K562 (cell line): ENCODE results near the gene SETDB2. TPM values are rescaled to one million over a fixed set of nuclear protein-coding genes. Genes with fewer than 3 reads are reported as not detected.

ENCODE experiments used
- ATAC-seq: fragments of 200-7000 bp; cut with Tn5 transposase; 3 replicates; pipeline ENCODE4 v1.9.1; 2020; ENCODE audit warnings: moderate library complexity
- BruUV-seq: library from RNA; stranded (reverse); fragments of 400-500 nt; replicated peaks from 2 replicates; lab custom pipeline; 2021; lab: Mats Ljungman, UMichigan
- CTCF ChIA-PET: fragments of 300-600 bp; formaldehyde crosslinking; extraction: SDS; loops from one replicate; lab custom pipeline; 2021; ENCODE audit warnings: low intra/inter-chr PET ratio; lab: Yijun Ruan, JAX
- POLR2A ChIA-PET: fragments of 300-600, 350-650 bp; sonication (Branson Sonifier 250); formaldehyde crosslinking; extraction: SDS; loops from one replicate; lab custom pipeline; 2021; ENCODE audit warnings: antibody characterized with exemption, inconsistent platforms; lab: Yijun Ruan, JAX
- DNase-seq, 4 experiments: peaks; one replicate each; pipeline versions ENCODE4 v3.0.0 to v3.0.0-alpha.2; 2011 to 2018; ENCODE audit warnings: low spot score in 3 of 4, mixed read lengths in 3 of 4; ENCODE audit errors: extremely low read depth in 1 of 4
- FAIRE-seq: peaks from 2 replicates; lab custom pipeline; 2011; peaks lifted over from hg19 to GRCh38; lab: Jason Lieb, UNC
- H2AFZ ChIP-seq: 2 replicates; pipeline ENCODE4 v1.6.0; 2011; ENCODE audit warnings: low read depth, low read length, control low read depth, inconsistent platforms
- H3K27ac ChIP-seq: fragments of 200-600 bp; 3 replicates; pipeline ENCODE4 v1.8.0; 2011; ENCODE audit warnings: low read depth, mild to moderate bottlenecking, control low read depth, inconsistent platforms, low read length, moderate library complexity, mixed read lengths; ENCODE audit errors: extremely low read depth
- H3K27me3 ChIP-seq, 2 experiments: fragments of 300-600 bp in 1 of 2; 2 replicates in 1 of 2; 3 replicates in 1 of 2; pipeline versions ENCODE4 v1.6.0 to v1.8.0; 2011; ENCODE audit warnings: inconsistent platforms in 2 of 2, low read length in 2 of 2, mild to moderate bottlenecking in 1 of 2, mixed read lengths in 1 of 2, moderate library complexity in 1 of 2; ENCODE audit not compliant: control insufficient read depth in 2 of 2, insufficient read depth in 2 of 2
- H3K36me3 ChIP-seq: fragments of 300-600 bp; 3 replicates; pipeline ENCODE4 v1.8.0; 2011; ENCODE audit warnings: mild to moderate bottlenecking, low read length, inconsistent platforms; ENCODE audit not compliant: control insufficient read depth, insufficient read depth
- H3K4me1 ChIP-seq, 2 experiments: fragments of 200-600 bp in 1 of 2; replicated peaks in 1 of 2; 2 replicates in 1 of 2; 3 replicates in 1 of 2; pipeline versions ENCODE4 v1.5.1 to v1.8.0; 2011; ENCODE audit warnings: inconsistent platforms in 2 of 2, low read length in 2 of 2, mild to moderate bottlenecking in 1 of 2, mixed read lengths in 1 of 2, moderate library complexity in 1 of 2; ENCODE audit not compliant: control insufficient read depth in 2 of 2, insufficient read depth in 2 of 2
- H3K4me2 ChIP-seq: 2 replicates; pipeline ENCODE4 v1.6.1; 2011; ENCODE audit warnings: low read length, control low read depth, inconsistent platforms, mixed read lengths; ENCODE audit not compliant: insufficient read depth
- H3K4me3 ChIP-seq: fragments of 200-600 bp; sonication (generic), shearing (Covaris generic); 2 replicates; pipeline ENCODE4 v1.5.1; 2016; ENCODE audit warnings: control low read depth, inconsistent platforms
- H3K79me2 ChIP-seq: fragments of 200-600 bp; 3 replicates; pipeline ENCODE4 v1.8.0; 2011; ENCODE audit warnings: low read length, inconsistent platforms; ENCODE audit not compliant: control insufficient read depth, insufficient read depth
- H3K9ac ChIP-seq, 2 experiments: 2 replicates each; pipeline versions ENCODE4 v1.6.0 to v1.6.1; 2011; ENCODE audit warnings: low read depth in 2 of 2, low read length in 2 of 2, control low read depth in 1 of 2, inconsistent platforms in 1 of 2, mild to moderate bottlenecking in 1 of 2, mixed read lengths in 1 of 2; ENCODE audit not compliant: insufficient read depth in 1 of 2
- H3K9me1 ChIP-seq: one replicate; pipeline ENCODE4 v1.6.0; 2011; ENCODE audit warnings: inconsistent platforms, mild to moderate bottlenecking, low read length, moderate library complexity; ENCODE audit not compliant: control insufficient read depth, insufficient read depth
- H3K9me3 ChIP-seq: replicated peaks from 2 replicates; pipeline ENCODE4 v1.5.1; 2011; ENCODE audit warnings: low read depth, low read length, inconsistent platforms; ENCODE audit not compliant: control insufficient read depth, insufficient read depth
- H4K20me1 ChIP-seq: replicated peaks from 2 replicates; pipeline ENCODE4 v1.6.1; 2011; ENCODE audit warnings: low read length, inconsistent platforms, mixed read lengths; ENCODE audit not compliant: control insufficient read depth, insufficient read depth
- ATF3 ChIP-seq, 2 experiments: fragments of 450-650 bp in 1 of 2; sonication (generic) in 1 of 2; formaldehyde crosslinking in 1 of 2; IDR thresholded peaks in 1 of 2; conservative IDR thresholded peaks in 1 of 2; 2 replicates each; pipeline versions ENCODE4 v1.6.1 to v1.8.1; 2016 to 2023; ENCODE audit warnings: mild to moderate bottlenecking in 2 of 2, moderate library complexity in 2 of 2, inconsistent platforms in 1 of 2, missing genetic modification reagents in 1 of 2
- CBX3 ChIP-seq, 2 experiments: IDR thresholded peaks; 1 replicate in 1 of 2; 2 replicates in 1 of 2; pipeline ENCODE4 v1.6.1; 2012; ENCODE audit warnings: inconsistent platforms in 2 of 2, low read length in 2 of 2, borderline replicate concordance in 1 of 2, control low read depth in 1 of 2
- CLOCK ChIP-seq: fragments of 250-450 bp; sonication (Bioruptor Pico); IDR thresholded peaks from 2 replicates; pipeline ENCODE4 v1.4.0; 2020; ENCODE audit warnings: mild to moderate bottlenecking, moderate library complexity, borderline replicate concordance
- PHB ChIP-seq: fragments of 250-450 bp; sonication (Bioruptor Pico); IDR thresholded peaks from 2 replicates; pipeline ENCODE4 v1.5.0; 2021
- TSHZ1 ChIP-seq: fragments of 250-450 bp; sonication (Bioruptor Pico); IDR thresholded peaks from 2 replicates; pipeline ENCODE4 v1.4.0; 2020; ENCODE audit warnings: mild to moderate bottlenecking, moderate library complexity
- ZNF280B ChIP-seq: fragments of 250-450 bp; sonication (Bioruptor Pico); IDR thresholded peaks from 2 replicates; pipeline ENCODE4 v1.5.1; 2021; ENCODE audit warnings: mild to moderate bottlenecking
- WGBS: fragments of 100-300 bp; shearing (Covaris generic); methylation state at CpG from one replicate; pipeline ENCODE4 v1.1.6; 2016; ENCODE audit warnings: low coverage, mixed read lengths; ENCODE audit not compliant: insufficient coverage; ENCODE audit errors: missing lambda C conversion rate; 5-methylcytosine and 5-hydroxymethylcytosine counted together
- in situ Hi-C: fragments of 300-500 bp; cut with MboI; formaldehyde crosslinking; loops from 4 replicates; pipeline ENCODE4 v1.15.0; 2018; ENCODE audit warnings: inconsistent platforms, mixed read lengths
- intact Hi-C: fragments of 100-400 bp; cut with micrococcal nuclease; formaldehyde crosslinking; loops from 2 replicates; pipeline ENCODE4 v1.14.2; 2022
- polyA plus RNA-seq, 8 experiments: library from polyadenylated mRNA; depleted of rRNA in 4 of 8; stranded (reverse) in 5 of 8; unstranded in 3 of 8; fragments of >200 nt; fragmentation: Nextera tagmentation in 2 of 8; fragmentation: Illumina TruSeq in 1 of 8; extraction: Ambion mirVana in 2 of 8; extraction: Trizol in 1 of 8; gene quantifications; 2 replicates each; pipeline versions ENCODE4 v1.2.1 to v1.2.3, GENCODE V29; 2011 to 2014; ENCODE audit warnings: inconsistent platforms in 1 of 8, missing spikeins in 1 of 8
- total RNA-seq, 7 experiments: library from RNA; depleted of rRNA in 6 of 7; stranded (reverse); fragments of >200 nt in 6 of 7; fragmentation: Illumina TruSeq in 2 of 7; extraction: Trizol in 2 of 7; gene quantifications; 2 replicates each; pipeline versions ENCODE4 v1.2.1 to v1.2.3, GENCODE V29; 2011 to 2021; ENCODE audit warnings: low replicate concordance in 1 of 7

SETDB2 gene
- total and polyA plus RNA-seq, 9 of the 15 experiments (the other 6 are each of a cell fraction or from before 2014, with no cell fraction given), result 1.0 to 9.0 (median 6.1) TPM

- ATAC-seq, result no peak
- intact Hi-C loops (no loop called here), in situ Hi-C loops (no loop called here)
- H3K36me3 ChIP-seq, result no peaks in the 10 kb centered on the region
- 75% methylated on average over 4 of the region's 4 CpGs for WGBS
- H2AFZ ChIP-seq, result no peak overlapping the region
- DNase-seq, result no peak
- H3K9me1 ChIP-seq, result no peaks in the 10 kb centered on the region
- H3K4me1 ChIP-seq, result no peaks in the 10 kb centered on the region
- H3K79me2 ChIP-seq, result peaks cover 12% of the 10 kb centered on the region; the same call in 2 of the 3 replicates
- no peak overlapping the region for H3K4me3 ChIP-seq
- ChIA-PET CTCF (no interaction called here), POLR2A (interaction anchor here (1.1 kb wide), 1 partner anchor 10 kb away, joined by 3 read pairs; no protein-coding TSS in a partner anchor)
- BruUV-seq, result no TSS peak
- TF ChIP-seq ATF3 (IDR thresholded peaks at IDR 0.05), result no peak
- TF ChIP-seq ATF3 (CRISPR knock-in tag; conservative IDR thresholded peaks at IDR 0.05), result no peak
- no peak for TF ChIP-seq PHB (CRISPR knock-in tag)
- no peak for TF ChIP-seq TSHZ1 (CRISPR knock-in tag)
- TF ChIP-seq CLOCK (CRISPR knock-in tag), result no peak
- TF ChIP-seq ZNF280B (CRISPR knock-in tag), result no peak
- TF ChIP-seq CBX3 (IDR thresholded peaks at IDR 0.05; ENCODE audit: borderline replicate concordance in 1 of 2, low read length in 2 of 2), result no peak
- TF ChIP-seq, all 486 proteins: peak for 0
- H4K20me1 ChIP-seq, result no peaks in the 10 kb centered on the region
- no peaks in the 10 kb centered on the region for H3K27me3 ChIP-seq
- H3K9me3 ChIP-seq, result no peaks in the 10 kb centered on the region
- H3K4me2 ChIP-seq, result no peak overlapping the region
- no peak overlapping the region for H3K9ac ChIP-seq
- FAIRE-seq, result no peak
- H3K27ac ChIP-seq, result no peak overlapping the region
Observed at GRCh38 chr13:49454388-49455006, 10.4 kb downstream of the SETDB2 start.
